ENCODE data around the gene SCN5A.

The SCN5A gene

DNA sequence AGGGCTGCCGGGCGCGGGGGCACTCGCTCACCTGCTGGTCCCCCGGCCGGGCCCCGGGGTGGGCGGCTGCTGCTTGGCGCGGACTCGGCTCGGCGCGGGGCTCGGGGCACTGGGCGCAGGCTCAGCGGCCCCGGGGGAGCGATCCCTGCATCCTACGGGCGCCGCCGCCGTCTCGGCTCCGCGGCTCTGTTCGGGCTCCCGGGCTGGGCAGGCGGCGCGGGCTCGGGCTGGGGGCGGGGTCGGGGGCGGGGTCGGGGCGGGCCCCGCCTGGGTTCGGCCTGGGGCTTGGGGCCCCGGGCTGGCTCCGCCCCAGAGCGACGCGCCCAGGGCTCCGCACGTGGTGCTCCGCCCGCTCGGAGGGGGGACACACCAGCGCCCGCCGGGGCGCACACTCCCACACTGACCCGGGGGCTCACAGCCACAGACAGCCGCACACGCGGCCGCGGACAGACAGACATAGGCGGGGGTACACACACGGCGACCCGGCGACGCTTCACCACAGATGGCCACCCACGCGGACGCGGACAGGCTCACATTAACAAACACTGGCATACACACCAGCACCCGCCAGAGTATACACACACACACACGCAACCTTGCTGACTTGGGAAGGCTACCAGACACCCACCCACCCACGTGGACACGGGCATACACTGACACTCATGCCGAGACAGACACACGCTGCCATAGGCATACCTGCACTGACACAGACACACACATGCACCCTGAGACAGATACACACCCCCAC, at the start of gene SCN5A:
SCN5A (minus strand) TSS at position 188 of the 748 bp plus-strand sequence. CDS start 16,380 bp downstream, outside the sequence.
- DNase-seq (ENCODE audit: low read depth) = peak; percentile 44
- no peak within 1 kb of the TSS for H3K4me3 ChIP-seq (ENCODE audit: low read depth, low read length)
- TF ChIP-seq, protein P1, sequence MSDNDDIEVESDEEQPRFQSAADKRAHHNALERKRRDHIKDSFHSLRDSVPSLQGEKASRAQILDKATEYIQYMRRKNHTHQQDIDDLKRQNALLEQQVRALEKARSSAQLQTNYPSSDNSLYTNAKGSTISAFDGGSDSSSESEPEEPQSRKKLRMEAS (IDR thresholded peaks at IDR 0.05; ENCODE audit: low read depth, low read length) = no peak
- TF ChIP-seq, protein P2, sequence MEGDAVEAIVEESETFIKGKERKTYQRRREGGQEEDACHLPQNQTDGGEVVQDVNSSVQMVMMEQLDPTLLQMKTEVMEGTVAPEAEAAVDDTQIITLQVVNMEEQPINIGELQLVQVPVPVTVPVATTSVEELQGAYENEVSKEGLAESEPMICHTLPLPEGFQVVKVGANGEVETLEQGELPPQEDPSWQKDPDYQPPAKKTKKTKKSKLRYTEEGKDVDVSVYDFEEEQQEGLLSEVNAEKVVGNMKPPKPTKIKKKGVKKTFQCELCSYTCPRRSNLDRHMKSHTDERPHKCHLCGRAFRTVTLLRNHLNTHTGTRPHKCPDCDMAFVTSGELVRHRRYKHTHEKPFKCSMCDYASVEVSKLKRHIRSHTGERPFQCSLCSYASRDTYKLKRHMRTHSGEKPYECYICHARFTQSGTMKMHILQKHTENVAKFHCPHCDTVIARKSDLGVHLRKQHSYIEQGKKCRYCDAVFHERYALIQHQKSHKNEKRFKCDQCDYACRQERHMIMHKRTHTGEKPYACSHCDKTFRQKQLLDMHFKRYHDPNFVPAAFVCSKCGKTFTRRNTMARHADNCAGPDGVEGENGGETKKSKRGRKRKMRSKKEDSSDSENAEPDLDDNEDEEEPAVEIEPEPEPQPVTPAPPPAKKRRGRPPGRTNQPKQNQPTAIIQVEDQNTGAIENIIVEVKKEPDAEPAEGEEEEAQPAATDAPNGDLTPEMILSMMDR (IDR thresholded peaks at IDR 0.05; ENCODE audit: low read depth, low read length) = no peak
- TF ChIP-seq MYC (IDR thresholded peaks at IDR 0.05; ENCODE audit: low read depth, low read length) = no peak
- TF ChIP-seq POLR2A (IDR thresholded peaks at IDR 0.05; ENCODE audit: extremely low read depth, insufficient read length) = no peak

DNA sequence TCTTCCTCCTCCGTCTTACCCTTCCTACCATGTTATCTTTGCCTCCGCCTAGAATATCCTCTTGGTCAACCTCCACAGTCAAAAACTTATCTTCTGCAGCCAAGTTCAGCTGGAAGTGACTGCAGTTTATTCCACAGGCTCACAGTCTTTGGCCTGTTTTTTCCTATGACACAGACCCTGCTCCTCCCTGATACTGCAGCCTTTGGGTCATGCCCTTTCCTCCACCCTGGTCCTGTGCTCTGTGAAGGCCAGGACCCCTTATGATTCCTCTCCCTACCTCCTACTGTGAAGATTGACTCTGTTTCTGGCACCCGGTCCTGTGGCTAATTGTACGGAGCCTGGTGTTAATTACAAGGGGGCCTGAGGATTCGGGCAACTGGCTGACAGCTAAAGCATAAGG, 49.3 kb upstream of the SCN5A start:
- TF ChIP-seq, protein P1 (IDR thresholded peaks at IDR 0.05; ENCODE audit: low read depth, low read length) = no peak
- TF ChIP-seq MYC (IDR thresholded peaks at IDR 0.05; ENCODE audit: low read depth, low read length) (no peak), POLR2A (IDR thresholded peaks at IDR 0.05; ENCODE audit: extremely low read depth, insufficient read length) (no peak)
- TF ChIP-seq, protein P2 (IDR thresholded peaks at IDR 0.05; ENCODE audit: low read depth, low read length) = no peak
- H3K4me3 ChIP-seq (ENCODE audit: low read depth, low read length) = no peak overlapping the region
- DNase-seq (ENCODE audit: low read depth) = no peak

DNA sequence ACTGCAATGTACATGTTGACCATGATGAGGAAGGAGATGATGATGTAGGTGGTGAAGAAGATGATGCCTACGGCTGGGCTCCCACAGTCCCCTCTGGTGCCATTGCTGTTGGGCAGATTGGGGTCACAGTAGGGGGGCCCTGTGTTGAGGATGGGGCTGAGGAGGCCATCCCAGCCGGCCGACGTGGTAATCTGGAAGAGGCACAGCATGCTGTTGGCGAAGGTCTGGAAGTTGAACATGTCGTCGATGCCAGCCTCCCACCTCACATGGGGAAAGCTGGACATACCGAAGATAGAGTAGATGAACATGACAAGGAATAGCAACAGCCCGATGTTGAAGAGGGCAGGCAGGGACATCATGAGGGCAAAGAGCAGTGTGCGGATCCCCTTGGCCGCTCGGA, 48.6 kb upstream of the SCN5A start:
- H3K4me3 ChIP-seq (ENCODE audit: low read depth, low read length) = no peak overlapping the region
- TF ChIP-seq, protein P1 (IDR thresholded peaks at IDR 0.05; ENCODE audit: low read depth, low read length) = no peak
- TF ChIP-seq MYC (IDR thresholded peaks at IDR 0.05; ENCODE audit: low read depth, low read length) = no peak
- TF ChIP-seq POLR2A (IDR thresholded peaks at IDR 0.05; ENCODE audit: extremely low read depth, insufficient read length) = no peak
- TF ChIP-seq, protein P2 (IDR thresholded peaks at IDR 0.05; ENCODE audit: low read depth, low read length) = no peak
- no peak for DNase-seq (ENCODE audit: low read depth)

DNA sequence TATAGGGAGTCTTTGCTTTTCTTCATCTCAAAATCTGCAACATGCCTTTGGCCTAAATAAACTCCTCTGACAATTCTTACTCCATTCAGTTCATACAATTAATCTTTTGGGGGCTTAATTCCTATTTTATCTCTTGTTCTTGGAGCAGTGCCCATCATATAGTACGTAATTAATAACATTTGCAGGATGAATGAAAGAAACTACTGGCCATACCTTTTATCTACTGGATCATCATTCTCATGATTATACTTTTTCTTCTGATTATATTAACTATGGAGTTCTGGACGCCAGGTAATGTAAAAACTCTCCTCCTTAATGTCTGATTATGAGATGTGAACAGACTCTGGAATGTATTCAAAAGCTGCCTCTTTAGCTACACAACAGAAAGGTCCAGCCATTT, 46.5 kb upstream of the SCN5A start:
- no peak overlapping the region for H3K4me3 ChIP-seq (ENCODE audit: low read depth, low read length)
- no peak for DNase-seq (ENCODE audit: low read depth)
- TF ChIP-seq POLR2A (IDR thresholded peaks at IDR 0.05; ENCODE audit: extremely low read depth, insufficient read length) (no peak), MYC (IDR thresholded peaks at IDR 0.05; ENCODE audit: low read depth, low read length) (no peak)
- TF ChIP-seq, protein P1 (IDR thresholded peaks at IDR 0.05; ENCODE audit: low read depth, low read length) = no peak
- TF ChIP-seq, protein P2 (IDR thresholded peaks at IDR 0.05; ENCODE audit: low read depth, low read length) = no peak

DNA sequence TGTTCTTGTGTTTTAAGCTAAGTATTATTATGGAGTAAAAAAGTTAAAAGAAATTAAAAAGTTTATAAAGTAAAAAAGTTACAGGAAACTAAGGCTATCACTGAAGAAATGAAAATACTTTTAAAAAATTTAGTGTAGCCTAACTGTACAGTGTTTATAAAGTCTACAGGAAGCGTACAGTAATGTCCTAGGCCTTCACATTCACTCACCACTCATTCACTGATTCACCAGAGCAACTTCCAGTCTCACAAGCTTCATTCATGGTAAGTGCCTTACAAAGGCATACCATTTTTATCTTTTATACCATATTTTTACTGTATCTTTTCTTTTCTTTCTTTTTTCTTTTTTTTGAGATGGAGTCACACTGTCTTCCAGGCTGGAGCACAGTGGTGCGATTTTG, 40.7 kb upstream of the SCN5A start:
- TF ChIP-seq, protein P1 (IDR thresholded peaks at IDR 0.05; ENCODE audit: low read depth, low read length) = no peak
- TF ChIP-seq POLR2A (IDR thresholded peaks at IDR 0.05; ENCODE audit: extremely low read depth, insufficient read length) (no peak), MYC (IDR thresholded peaks at IDR 0.05; ENCODE audit: low read depth, low read length) (no peak)
- TF ChIP-seq, protein P2 (IDR thresholded peaks at IDR 0.05; ENCODE audit: low read depth, low read length) = no peak
- no peak for DNase-seq (ENCODE audit: low read depth)
- no peak overlapping the region for H3K4me3 ChIP-seq (ENCODE audit: low read depth, low read length)
